Right lobe of liver (tissue), 4 donors: ENCODE data around the gene TM2D3.

Experiments
- POLR2A ChIP-seq: fragments of 450-650 bp; IDR thresholded peaks from one replicate; pipeline ENCODE4 v1.6.1; 2017; ENCODE audit warnings: antibody characterized with exemption, mild to moderate bottlenecking
- TF ChIP-seq, protein P1 (sequence below), 4 donors: fragments of 200-600 bp in 3 of 4; fragments of 450-650 bp in 1 of 4; IDR thresholded peaks; one replicate each; pipeline versions ENCODE4 v1.5.1 to v1.8.0; 2016 to 2022; ENCODE audit warnings: antibody characterized with exemption in 4 of 4, mild to moderate bottlenecking in 2 of 4
- donor health status: DM: no; HTN: no; CAD: no.
- donor health status: DM: no; HTN: no; CAD: no.
- donor health status: DM: no; HTN: yes; CAD: no.

- TF ChIP-seq, protein P1, sequence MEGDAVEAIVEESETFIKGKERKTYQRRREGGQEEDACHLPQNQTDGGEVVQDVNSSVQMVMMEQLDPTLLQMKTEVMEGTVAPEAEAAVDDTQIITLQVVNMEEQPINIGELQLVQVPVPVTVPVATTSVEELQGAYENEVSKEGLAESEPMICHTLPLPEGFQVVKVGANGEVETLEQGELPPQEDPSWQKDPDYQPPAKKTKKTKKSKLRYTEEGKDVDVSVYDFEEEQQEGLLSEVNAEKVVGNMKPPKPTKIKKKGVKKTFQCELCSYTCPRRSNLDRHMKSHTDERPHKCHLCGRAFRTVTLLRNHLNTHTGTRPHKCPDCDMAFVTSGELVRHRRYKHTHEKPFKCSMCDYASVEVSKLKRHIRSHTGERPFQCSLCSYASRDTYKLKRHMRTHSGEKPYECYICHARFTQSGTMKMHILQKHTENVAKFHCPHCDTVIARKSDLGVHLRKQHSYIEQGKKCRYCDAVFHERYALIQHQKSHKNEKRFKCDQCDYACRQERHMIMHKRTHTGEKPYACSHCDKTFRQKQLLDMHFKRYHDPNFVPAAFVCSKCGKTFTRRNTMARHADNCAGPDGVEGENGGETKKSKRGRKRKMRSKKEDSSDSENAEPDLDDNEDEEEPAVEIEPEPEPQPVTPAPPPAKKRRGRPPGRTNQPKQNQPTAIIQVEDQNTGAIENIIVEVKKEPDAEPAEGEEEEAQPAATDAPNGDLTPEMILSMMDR (IDR thresholded peaks at IDR 0.05) = no peak
- no peak for TF ChIP-seq POLR2A
Measured at GRCh38 chr15:101618851-101619614, 33.1 kb downstream of the TM2D3 start.
